NT2/D1 (cell line): ENCODE measurements around the gene NHSL1.

ENCODE experiments used
- DNase-seq: peaks from one replicate; pipeline ENCODE4 v3.0.0-alpha.2; 2011; ENCODE audit warnings: low read depth, low spot score
- H3K27me3 ChIP-seq: 2 replicates; pipeline ENCODE4 v1.6.0; 2011; ENCODE audit warnings: mild to moderate bottlenecking; ENCODE audit not compliant: insufficient read length, insufficient read depth
- H3K36me3 ChIP-seq: 2 replicates; pipeline ENCODE4 v1.6.1; 2011; ENCODE audit warnings: mild to moderate bottlenecking, low read length, mixed read lengths; ENCODE audit not compliant: insufficient read depth, insufficient read length
- H3K4me1 ChIP-seq: 2 replicates; pipeline ENCODE4 v1.5.1; 2011; ENCODE audit not compliant: insufficient read depth, insufficient read length
- H3K4me3 ChIP-seq: 2 replicates; pipeline ENCODE4 v1.5.1; 2011; ENCODE audit warnings: low read depth; ENCODE audit not compliant: insufficient read length
- H3K9ac ChIP-seq: 2 replicates; pipeline ENCODE4 v1.6.0; 2011; ENCODE audit warnings: low read depth; ENCODE audit not compliant: insufficient read length
- H3K9me3 ChIP-seq: 2 replicates; pipeline ENCODE4 v1.5.1; 2011; ENCODE audit warnings: mild to moderate bottlenecking, low read length; ENCODE audit not compliant: insufficient read depth
- SUZ12 ChIP-seq: IDR thresholded peaks from 2 replicates; pipeline ENCODE4 v1.6.1; 2011; ENCODE audit not compliant: insufficient read length, insufficient read depth; ENCODE audit errors: extremely low read depth
- YY1 ChIP-seq: IDR thresholded peaks from 2 replicates; pipeline ENCODE4 v1.6.1; 2011; ENCODE audit not compliant: insufficient read length, insufficient read depth
- ZNF274 ChIP-seq: IDR thresholded peaks from 2 replicates; pipeline ENCODE4 v1.6.1; 2011; ENCODE audit warnings: mild to moderate bottlenecking, low read depth, low read length

The NHSL1 gene

DNA sequence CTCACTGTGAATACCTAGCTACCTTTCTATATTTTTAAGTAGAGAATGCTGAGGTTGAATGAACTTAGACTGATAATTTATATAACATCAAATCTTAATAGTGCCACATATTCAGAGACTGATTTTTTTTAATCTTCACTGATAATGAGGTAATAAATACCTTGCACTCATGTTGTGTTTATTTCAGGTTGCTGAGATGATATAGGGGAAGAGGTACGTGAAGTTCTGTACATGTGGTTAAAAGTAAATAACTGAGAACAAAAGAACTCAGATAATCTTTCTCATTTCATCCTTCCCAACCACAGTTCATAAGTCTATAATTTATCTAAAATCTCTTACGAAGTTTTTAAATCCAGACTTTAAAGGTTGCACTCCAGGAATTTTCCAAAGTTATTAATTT, 6.4 kb downstream of the NHSL1 start:
- DNase-seq = no peak
- peaks cover 14% of the 10 kb centered on the region for H3K36me3 ChIP-seq
- TF ChIP-seq ZNF274 (no peak), YY1 (no peak), SUZ12 (no peak)
- no peaks in the 10 kb centered on the region for H3K4me1 ChIP-seq
- no peaks in the 10 kb centered on the region for H3K27me3 ChIP-seq
- no peak overlapping the region for H3K9ac ChIP-seq
- H3K4me3 ChIP-seq = no peak overlapping the region
- 0 out of 2 replicates have a peak, but pooled peaks cover 4% of the 10 kb centered on the region for H3K9me3 ChIP-seq

DNA sequence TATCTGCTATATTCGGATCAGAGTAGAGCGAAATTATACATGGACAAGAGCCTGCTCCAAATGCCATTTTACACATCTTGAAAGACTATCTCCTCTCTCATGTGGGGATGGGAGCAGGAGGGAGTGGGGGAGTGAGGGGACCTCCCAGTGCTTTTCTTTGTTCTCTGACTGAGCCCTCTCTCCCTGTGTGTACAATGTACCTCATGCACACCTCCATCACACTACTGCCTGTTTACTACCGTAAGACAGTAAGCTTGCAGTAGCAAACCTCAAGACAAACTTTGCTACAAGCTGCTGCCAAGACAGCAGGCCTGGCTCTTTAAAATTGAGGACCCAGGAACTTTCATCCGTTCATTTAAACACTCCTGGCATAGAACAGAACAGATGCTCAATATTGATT, 7.2 kb downstream of the NHSL1 start:
- TF ChIP-seq ZNF274 (no peak), YY1 (no peak), SUZ12 (no peak)
- Histone ChIP-seq H3K9ac (no peak overlapping the region), H3K4me3 (no peak overlapping the region), H3K27me3 (no peaks in the 10 kb centered on the region), H3K4me1 (no peaks in the 10 kb centered on the region), H3K9me3 (0 out of 2 replicates have a peak, but pooled peaks cover 4% of the 10 kb centered on the region), H3K36me3 (peaks cover 14% of the 10 kb centered on the region)
- DNase-seq = no peak

DNA sequence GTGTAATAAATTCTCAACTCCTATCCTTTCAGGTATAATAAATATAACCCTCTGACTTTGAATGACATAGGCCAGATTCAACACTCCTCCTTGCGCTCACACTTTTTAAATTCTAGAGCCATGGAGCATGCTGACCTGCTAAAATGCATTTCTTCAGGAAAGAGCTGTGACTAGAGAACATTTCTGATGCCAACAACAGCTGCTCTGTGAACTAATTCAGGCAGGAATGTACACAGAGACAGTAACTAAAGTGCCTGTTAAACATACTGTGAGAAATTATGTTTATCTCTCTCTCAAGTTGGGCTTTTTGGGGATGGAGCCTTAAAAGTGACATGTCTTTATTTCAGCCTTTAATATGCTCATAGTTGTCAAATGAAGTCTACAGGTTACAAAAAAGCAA, 8.3 kb downstream of the NHSL1 start:
- Histone ChIP-seq H3K9me3 (0 out of 2 replicates have a peak, but pooled peaks cover 2% of the 10 kb centered on the region), H3K27me3 (no peaks in the 10 kb centered on the region), H3K4me1 (no peaks in the 10 kb centered on the region), H3K4me3 (no peak overlapping the region), H3K36me3 (peaks cover 11% of the 10 kb centered on the region), H3K9ac (no peak overlapping the region)
- DNase-seq = no peak
- TF ChIP-seq ZNF274 (no peak), SUZ12 (no peak), YY1 (no peak)

DNA sequence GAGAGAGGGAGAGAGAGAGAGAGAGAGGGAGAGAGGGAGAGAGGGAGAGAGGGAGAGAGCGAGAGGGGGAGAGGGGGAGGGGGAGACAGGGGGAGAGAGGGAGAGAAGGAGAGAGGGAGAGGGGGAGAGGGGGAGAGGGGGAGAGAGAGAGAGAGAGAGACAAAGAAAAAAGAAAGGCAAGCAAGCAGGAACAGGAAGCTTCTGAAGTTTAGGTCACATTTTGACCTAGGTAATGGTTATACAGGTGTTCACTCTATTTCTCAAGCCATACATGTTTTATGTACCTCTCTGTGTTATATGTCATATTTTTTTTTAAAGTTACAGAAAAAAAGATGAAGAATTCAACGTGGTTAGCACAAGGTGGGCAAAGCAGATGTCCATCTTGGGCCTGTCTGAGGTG, 9.4 kb downstream of the NHSL1 start:
- Histone ChIP-seq H3K36me3 (peaks cover 5% of the 10 kb centered on the region), H3K9me3 (no peaks in the 10 kb centered on the region), H3K9ac (no peak overlapping the region), H3K4me3 (no peak overlapping the region), H3K4me1 (no peaks in the 10 kb centered on the region), H3K27me3 (no peaks in the 10 kb centered on the region)
- TF ChIP-seq ZNF274 = no peak
- no peak for TF ChIP-seq SUZ12
- TF ChIP-seq YY1 = no peak
- DNase-seq = no peak

DNA sequence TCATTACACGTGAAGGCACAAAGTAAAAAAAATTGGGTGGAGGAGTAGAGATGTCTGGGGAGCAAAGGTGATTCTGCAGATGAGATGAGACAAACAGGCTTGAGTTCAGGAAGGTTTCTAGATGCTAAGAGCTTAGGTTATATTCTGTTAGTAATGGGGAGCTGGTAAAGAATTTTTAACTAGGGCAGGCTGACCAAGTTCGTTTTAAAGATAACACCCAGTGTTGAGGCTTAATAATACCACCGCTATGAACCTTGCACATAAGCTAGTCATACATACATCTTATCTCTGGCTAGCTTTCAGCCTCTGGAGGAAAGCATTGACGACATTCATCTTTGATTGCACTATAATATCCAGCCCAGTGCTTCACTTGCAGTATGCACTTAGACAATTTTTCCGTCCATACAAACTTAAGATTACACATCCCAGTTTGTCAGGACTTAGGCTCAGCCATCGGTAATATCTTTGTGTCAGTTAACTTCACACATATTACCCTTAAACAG, 12.1 kb downstream of the NHSL1 start:
- Histone ChIP-seq H3K36me3 (peaks cover 9% of the 10 kb centered on the region), H3K9ac (no peak overlapping the region)
- no peak for DNase-seq

DNA sequence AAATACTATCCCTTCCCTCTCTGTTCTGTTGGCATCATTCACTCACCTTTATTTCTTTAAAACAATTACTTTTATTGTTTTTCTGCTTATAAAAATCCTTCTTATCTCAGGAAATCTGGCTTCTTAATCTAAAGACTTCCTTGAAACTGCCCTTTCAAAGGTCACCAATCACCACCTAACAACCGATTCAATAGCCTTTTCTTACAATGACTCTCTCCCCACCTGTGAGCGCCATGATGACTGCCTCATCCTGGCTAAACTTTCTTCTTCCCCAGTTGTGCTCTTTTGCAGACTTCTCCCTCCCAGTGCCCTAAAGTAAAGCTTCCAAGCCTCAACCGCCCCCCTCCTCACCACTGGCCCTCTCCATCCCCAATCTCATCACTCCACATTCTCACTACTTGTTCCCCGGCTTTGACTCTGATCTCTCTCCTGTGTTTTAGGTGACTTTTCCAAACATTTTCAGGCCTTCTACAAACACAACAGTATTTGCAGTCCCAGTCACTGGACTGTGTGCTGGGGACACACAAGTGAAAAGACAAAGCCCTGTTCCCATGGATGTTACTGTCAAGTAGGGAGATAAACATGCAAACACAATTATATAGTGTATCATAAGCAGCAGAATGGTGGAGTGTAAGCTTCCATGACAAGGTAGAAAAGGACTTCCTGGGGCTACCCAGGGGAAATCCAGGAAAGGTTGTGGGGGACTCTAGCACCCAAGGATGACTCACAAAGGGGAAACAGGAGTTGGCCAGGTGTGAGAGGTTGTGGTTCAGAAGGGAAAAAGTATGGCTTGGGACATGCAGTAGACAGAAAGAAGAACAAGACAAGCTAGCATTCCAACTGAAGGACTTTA, 12.8 kb downstream of the NHSL1 start:
- no peak for DNase-seq
- no peaks in the 10 kb centered on the region for H3K27me3 ChIP-seq
- TF ChIP-seq SUZ12 = no peak
- no peak for TF ChIP-seq ZNF274
- TF ChIP-seq YY1 = no peak
- no peak overlapping the region for H3K4me3 ChIP-seq
- peaks cover 9% of the 10 kb centered on the region for H3K36me3 ChIP-seq
- H3K4me1 ChIP-seq = no peaks in the 10 kb centered on the region
- no peaks in the 10 kb centered on the region for H3K9me3 ChIP-seq
- no peak overlapping the region for H3K9ac ChIP-seq

More for the DNA sequence above, 12.1 kb downstream of the NHSL1 start:
- no peaks in the 10 kb centered on the region for H3K27me3 ChIP-seq
- H3K4me3 ChIP-seq = no peak overlapping the region
- no peak for TF ChIP-seq YY1
- TF ChIP-seq SUZ12 = no peak
- no peak for TF ChIP-seq ZNF274
- no peaks in the 10 kb centered on the region for H3K4me1 ChIP-seq
- H3K9me3 ChIP-seq = no peaks in the 10 kb centered on the region

DNA sequence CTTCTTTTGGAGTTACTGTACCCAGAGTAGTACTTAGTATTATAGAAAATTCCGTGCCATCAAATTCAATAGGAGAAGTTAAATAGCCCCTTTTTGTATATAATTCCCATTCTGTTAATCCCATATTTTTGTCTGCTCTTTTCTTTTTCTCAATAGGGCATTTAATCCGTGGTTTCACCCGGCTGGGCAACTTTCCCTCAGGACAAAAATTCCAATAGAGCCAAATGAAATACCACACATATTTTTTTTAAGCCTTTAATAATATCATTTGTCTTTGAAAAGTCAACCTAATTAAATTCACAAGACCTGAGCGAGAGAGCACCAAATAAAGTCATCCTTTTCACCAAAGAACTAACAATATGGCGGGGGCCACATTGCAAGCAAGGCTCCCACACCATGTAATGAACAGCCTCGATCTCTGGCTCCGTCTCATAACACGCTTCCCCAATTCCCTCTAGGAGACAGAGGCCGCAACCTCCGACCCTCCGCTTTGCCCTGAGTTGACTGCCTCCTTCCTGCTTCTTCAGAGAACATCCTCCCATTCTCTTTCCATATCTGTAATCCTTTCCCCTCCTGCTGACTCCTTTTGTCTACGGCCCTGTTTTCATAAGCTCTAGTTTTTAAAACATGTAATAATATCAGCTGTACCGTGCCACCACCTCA, 13.6 kb downstream of the NHSL1 start:
- H3K9ac ChIP-seq = no peak overlapping the region
- no peaks in the 10 kb centered on the region for H3K9me3 ChIP-seq
- no peak overlapping the region for H3K4me3 ChIP-seq
- peaks cover 9% of the 10 kb centered on the region for H3K36me3 ChIP-seq
- no peaks in the 10 kb centered on the region for H3K4me1 ChIP-seq
- TF ChIP-seq SUZ12 = no peak
- TF ChIP-seq ZNF274 = no peak
- TF ChIP-seq YY1 = no peak
- no peak for DNase-seq
- H3K27me3 ChIP-seq = no peaks in the 10 kb centered on the region
